Stimulated activated naive CD4-positive, alpha-beta T cell (primary cell): Measurements from ENCODE around the gene NMRK1.

Experiments
- DNase-seq, 6 experiments: peaks; one replicate each; lab custom pipeline; 2025; lab: John Stamatoyannopoulos, UW

Gene NMRK1

DNA sequence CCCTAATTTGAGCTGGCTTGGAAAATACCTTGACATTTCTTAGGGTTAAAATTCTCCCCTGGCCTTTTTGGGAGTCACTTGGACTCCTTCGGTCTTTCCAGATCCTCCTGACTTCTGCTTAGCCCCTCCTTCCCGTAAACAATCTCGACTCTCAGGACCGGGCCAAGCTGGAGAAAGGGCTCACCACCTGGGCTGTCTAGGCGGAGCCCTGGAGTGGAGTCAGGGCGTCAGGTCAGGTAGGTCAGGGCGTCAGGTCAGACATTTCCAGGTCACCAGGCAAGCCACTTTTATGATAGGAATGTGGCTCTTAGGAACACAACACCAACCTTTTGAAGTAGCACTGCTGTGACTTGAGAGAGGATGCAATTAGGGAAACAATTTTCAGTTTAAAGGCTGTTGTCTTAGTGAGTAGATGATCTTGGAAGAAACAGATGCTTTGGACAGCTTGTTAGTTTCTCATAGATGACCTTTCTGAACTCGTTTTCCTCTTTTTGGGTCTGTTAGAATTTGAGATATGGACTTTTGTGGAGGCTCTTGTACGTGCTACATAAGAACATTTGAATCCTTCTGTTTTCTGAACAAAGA is 13.1 kb upstream of the NMRK1 start:
- no peak for DNase-seq

DNA sequence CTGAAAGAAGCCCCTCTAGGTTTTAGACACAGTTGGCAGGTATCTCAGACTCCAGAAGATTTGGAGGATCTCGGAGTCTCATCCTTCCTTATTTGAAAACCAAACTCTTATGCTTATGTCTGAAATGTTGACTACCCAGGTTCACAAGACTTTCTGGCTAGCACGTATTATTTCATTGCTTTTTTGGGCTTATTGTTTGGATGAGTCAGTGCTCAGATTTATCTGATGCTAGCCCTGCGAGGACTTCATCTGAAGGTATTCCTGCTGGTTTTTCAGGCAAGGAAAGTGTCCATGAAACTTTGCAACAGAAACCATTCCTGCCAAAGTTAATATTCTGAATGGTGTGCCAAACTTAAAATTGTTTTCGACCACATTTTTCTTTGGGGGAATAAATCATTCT is 8.8 kb upstream of the NMRK1 start:
- no peak for DNase-seq

GRCh38 chr9:75092766-75093165 is 4.8 kb upstream of the NMRK1 start:
- no peak for DNase-seq

- DNase-seq = no peak
Observed at GRCh38 chr9:75090579-75090978, 2.6 kb upstream of the NMRK1 start.

DNA sequence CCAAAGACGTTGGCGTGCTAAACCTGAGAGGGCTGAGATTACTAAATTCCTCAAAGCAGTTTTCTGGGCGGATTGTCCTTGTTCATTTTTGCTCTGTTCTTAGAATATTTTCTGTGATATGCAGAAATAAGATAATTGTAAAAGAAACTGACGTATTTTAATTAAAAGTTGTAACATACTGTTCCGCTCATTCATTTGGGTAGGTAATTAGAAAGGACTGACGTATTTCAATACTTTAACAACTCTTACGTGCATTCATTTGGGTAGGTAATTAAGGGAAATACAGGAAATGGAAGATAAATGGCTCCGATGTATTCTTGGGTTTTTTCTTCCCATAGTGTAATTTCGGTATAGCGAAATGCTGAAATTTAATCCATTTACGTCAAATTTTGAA is 1.4 kb upstream of the NMRK1 start:
- peak in 1 of 6 experiments; percentile 21 for DNase-seq

- peak in 1 of 6 experiments; percentile 60 for DNase-seq
Observed at GRCh38 chr9:75088646-75089372, 854 bp upstream of the NMRK1 start.

DNA sequence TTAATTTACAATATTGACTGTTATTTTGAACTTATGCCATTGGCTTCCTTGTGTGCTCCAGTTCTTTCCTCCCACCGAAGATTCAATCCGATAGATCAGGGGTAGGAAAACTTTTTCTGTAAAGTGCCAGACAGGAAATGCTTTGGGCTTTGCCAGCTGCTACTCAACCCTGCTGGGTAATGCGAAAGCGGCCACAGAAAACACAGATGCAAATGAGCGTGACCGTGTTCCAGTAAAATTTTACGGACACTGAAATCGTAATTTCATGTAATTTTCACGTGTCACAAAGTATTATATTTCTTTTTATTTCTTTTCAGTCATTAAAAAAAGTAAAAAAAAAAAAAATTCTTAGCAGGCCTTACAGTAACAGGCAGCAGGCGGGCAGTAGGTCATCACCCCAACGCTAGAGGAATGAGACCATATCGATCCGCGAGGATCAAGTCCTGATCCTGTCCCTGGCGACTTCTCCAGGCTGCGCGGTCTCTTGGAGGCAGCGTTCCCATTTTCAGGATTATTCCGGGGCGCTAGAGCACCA is 599 bp downstream of the NMRK1 start:
- DNase-seq = peak; percentile 14 to 73 (median 38)

- DNase-seq = peak in 1 of 6 experiments; percentile 14
Observed at GRCh38 chr9:75086541-75087288, 1.2 kb downstream of the NMRK1 start.

DNA sequence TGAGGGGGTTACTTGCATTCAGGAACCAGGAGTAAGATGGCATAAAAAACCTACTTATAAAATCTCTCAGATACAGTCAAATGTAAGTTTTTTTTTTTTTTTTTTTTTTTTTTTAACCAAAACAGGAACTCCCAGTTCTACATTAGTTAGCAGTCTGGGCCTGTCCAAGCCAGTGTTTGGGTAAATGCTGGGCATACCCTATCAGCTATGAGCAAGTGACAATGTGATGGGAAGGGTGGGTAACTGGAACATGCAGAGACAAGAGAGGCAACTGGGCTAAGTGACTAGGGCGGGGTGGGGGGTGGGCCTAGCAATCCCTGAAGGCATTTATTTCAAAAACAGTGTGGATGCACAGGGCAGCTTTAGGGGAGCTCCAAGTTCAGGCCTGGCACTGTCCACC is 2.3 kb downstream of the NMRK1 start:
- no peak for DNase-seq

GRCh38 chr9:75084081-75084672 is 3.8 kb downstream of the NMRK1 start:
- DNase-seq = no peak

DNA sequence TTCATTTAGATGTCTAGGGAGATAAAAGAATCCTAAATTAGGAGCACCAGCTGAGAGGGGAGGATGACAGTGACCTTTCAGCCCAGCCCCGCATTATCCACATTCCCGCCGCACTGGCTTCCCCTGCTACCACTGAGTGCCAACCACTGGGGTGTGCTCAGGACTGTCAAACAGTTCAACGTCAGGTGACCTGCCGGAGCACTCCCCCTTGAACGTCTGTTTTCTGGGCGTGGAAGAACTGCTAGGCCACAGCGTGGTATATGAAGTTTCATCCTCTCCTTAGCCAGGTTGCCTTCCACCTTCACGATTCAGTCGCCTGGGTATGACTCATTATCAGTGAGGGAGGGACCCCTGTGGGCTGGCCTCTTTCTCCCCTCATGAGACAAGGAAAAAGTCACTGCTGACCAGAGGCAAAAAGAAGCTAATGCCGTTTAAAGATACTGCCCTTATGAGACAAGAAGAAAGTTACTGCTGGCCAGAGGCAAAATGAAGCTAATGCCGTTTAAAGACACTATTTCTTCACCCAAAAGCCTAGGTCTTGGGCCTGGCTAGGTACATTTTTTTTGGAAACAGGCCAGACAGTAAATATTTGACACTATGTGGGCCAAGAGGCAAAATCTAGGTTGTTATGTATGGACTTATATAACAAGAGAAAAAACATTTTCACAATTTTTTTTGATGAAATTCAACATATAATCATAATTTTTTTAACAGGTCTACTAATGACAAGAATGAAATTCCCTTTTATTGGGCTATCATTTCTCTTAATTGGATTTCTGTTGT is 4.6 kb downstream of the NMRK1 start:
- DNase-seq = no peak

GRCh38 chr9:75081632-75082031 is 6.3 kb downstream of the NMRK1 start:
- DNase-seq = no peak

GRCh38 chr9:75072895-75073294 is 15.1 kb downstream of the NMRK1 start:
- no peak for DNase-seq

DNA sequence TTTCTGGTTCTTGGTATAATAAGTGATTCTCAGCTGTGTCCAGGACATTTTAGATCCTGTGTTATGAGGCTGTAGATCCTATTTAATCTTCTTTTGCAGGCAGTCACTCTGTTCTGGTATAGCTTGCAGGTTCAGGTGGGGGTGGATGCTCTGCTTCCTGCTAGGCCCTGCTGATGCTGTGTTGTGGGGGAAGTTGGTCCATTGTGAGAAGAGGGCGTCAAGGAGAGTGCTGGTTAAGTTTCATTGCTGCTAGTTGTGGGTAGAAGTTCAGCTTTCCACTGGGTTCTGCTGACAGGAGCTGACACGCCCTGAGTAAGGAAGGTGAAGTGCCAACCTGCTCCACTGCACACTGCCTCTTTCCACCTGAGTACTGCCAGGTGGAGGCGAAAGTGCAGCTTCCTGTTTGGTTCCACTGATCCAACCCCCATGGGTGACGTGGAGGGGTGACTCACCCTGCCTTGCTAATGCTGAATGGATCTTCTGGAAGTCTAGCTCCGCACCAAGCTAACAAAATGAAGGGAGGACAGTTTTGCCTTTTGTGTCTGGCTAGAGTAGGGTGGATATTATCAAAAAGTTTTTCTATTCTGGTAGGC is 16.3 kb downstream of the NMRK1 start:
- DNase-seq = peak in 5 of 6 experiments; percentile 7 to 43 (median 28)

DNA sequence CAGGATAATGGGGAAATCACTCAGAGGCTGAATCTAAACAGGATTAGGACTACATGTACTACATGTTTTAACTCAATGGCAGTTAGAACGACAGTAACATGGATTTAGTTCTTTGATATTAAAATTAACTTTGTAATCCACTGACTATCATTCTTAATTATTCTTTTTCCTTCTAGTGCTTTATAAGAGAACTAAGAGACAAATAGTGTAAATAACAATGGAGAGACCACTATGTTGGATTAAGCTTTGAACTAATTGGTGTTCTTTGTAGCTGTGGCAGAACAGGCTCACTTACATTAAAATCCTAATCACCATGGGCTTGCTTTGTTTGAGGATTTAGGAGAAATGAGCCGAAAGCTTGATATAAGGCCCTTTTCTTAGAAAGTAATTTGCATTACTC is 18.8 kb downstream of the NMRK1 start:
- DNase-seq = no peak

- DNase-seq = no peak
Observed at GRCh38 chr9:75067894-75068293, 20.1 kb downstream of the NMRK1 start.

- no peak for DNase-seq
Observed at GRCh38 chr9:75065510-75065909, 22.4 kb downstream of the NMRK1 start.

- DNase-seq = no peak
Observed at GRCh38 chr9:75064307-75065025, 23.5 kb downstream of the NMRK1 start.

GRCh38 chr9:75063556-75064305 is 24.2 kb downstream of the NMRK1 start:
- no peak for DNase-seq

DNA sequence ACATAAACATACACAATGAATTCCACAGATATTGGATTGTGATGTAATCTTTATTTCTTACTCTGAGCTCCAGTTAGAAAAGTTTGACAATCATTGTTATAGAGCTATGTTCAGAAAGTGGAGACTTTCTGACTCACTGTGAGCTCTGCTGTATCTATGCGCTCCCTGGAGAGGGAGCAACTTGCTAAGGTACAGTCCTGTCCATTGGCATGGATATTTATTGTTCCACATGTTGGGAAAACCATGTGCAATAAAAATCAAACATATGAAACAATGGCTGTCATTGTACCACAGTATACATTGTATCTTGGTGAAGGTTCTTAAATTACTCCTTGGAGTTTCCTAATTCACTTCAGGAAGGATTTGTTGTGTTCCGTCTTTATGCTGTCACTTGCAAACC is 26.8 kb downstream of the NMRK1 start:
- DNase-seq = no peak
